HG03442 (cell line): ENCODE results near the gene PNCK.

Experiments
- ATAC-seq: cut with Tn5 transposase; IDR thresholded peaks from one replicate; pipeline ENCODE4 v1.9.1; 2021; ENCODE audit warnings: mild to moderate bottlenecking, moderate library complexity; ENCODE audit not compliant: unreplicated experiment

PNCK gene

GRCh38 chrX:153665726-153666306, 7.8 kb downstream of the PNCK start:
- ATAC-seq, result no peak

GRCh38 chrX:153662266-153662665, 11.3 kb downstream of the PNCK start:
- no peak for ATAC-seq

- ATAC-seq, result no peak
These were observed 14.3 kb downstream of the PNCK start for GRCh38 chrX:153659268-153659667.

GRCh38 chrX:153657161-153657560, 16.5 kb downstream of the PNCK start:
- ATAC-seq, result no peak

GRCh38 chrX:153653556-153653955, 20.1 kb downstream of the PNCK start:
- no peak for ATAC-seq

GRCh38 chrX:153651540-153652079, 22.0 kb downstream of the PNCK start:
- ATAC-seq, result no peak

GRCh38 chrX:153650959-153651358, 22.7 kb downstream of the PNCK start:
- no peak for ATAC-seq

- ATAC-seq, result no peak
These were observed 23.5 kb downstream of the PNCK start for GRCh38 chrX:153649915-153650782.

- no peak for ATAC-seq
These were observed 24.3 kb downstream of the PNCK start for GRCh38 chrX:153649178-153649914.

GRCh38 chrX:153648358-153649177, 25.0 kb downstream of the PNCK start:
- ATAC-seq, result no peak

GRCh38 chrX:153647461-153648357, 25.9 kb downstream of the PNCK start:
- ATAC-seq, result no peak

GRCh38 chrX:153646620-153647373, 26.8 kb downstream of the PNCK start, which contains the start of gene DUSP9:
Gene DUSP9 (plus strand): TSS chrX:153647203. CDS start chrX:153647954, 751 bp downstream.
- no peak for ATAC-seq

GRCh38 chrX:153645921-153646488, 27.6 kb downstream of the PNCK start:
- ATAC-seq, result no peak

- no peak for ATAC-seq
These were observed 28.5 kb downstream of the PNCK start for GRCh38 chrX:153645151-153645550.

GRCh38 chrX:153644356-153645125, 29.1 kb downstream of the PNCK start:
- no peak for ATAC-seq

GRCh38 chrX:153643431-153644351, 29.9 kb downstream of the PNCK start:
- ATAC-seq, result no peak
